SW480 (cell line): ENCODE results near the gene VSTM4.

Experiments
- DNase-seq: peaks from one replicate; pipeline ENCODE4 v3.0.0-alpha.2; 2016; ENCODE audit warnings: low spot score

The VSTM4 gene

GRCh38 chr10:49091450-49092210 is 23.7 kb downstream of the VSTM4 start:
- DNase-seq = no peak

- DNase-seq = no peak
Observed at GRCh38 chr10:49090696-49091380, 24.5 kb downstream of the VSTM4 start.

GRCh38 chr10:49090189-49090575 is 25.1 kb downstream of the VSTM4 start:
- no peak for DNase-seq

- no peak for DNase-seq
Observed at GRCh38 chr10:49089557-49090188, 25.6 kb downstream of the VSTM4 start.

- no peak for DNase-seq
Observed at GRCh38 chr10:49089152-49089551, 26.2 kb downstream of the VSTM4 start.

GRCh38 chr10:49086889-49087288 is 28.4 kb downstream of the VSTM4 start:
- DNase-seq = no peak

GRCh38 chr10:49083261-49083660 is 32.1 kb downstream of the VSTM4 start:
- DNase-seq = no peak

GRCh38 chr10:49082766-49083165 is 32.6 kb downstream of the VSTM4 start:
- DNase-seq = no peak

- no peak for DNase-seq
Observed at GRCh38 chr10:49081547-49082275, 33.6 kb downstream of the VSTM4 start.

- no peak for DNase-seq
Observed at GRCh38 chr10:49080965-49081364, 34.4 kb downstream of the VSTM4 start.

- DNase-seq = no peak
Observed at GRCh38 chr10:49080071-49080470, 35.3 kb downstream of the VSTM4 start.

- no peak for DNase-seq
Observed at GRCh38 chr10:49079499-49079898, 35.8 kb downstream of the VSTM4 start.

- DNase-seq = no peak
Observed at GRCh38 chr10:49079072-49079471, 36.2 kb downstream of the VSTM4 start.

- no peak for DNase-seq
Observed at GRCh38 chr10:49078433-49078832, 36.9 kb downstream of the VSTM4 start.

- DNase-seq = no peak
Observed at GRCh38 chr10:49076741-49077521, 38.4 kb downstream of the VSTM4 start.

GRCh38 chr10:49076319-49076718 is 39.0 kb downstream of the VSTM4 start:
- DNase-seq = no peak

GRCh38 chr10:49075743-49076142 is 39.6 kb downstream of the VSTM4 start:
- DNase-seq = no peak

GRCh38 chr10:49074836-49075682 is 40.3 kb downstream of the VSTM4 start:
- DNase-seq = no peak

GRCh38 chr10:49072166-49072885 is 43.0 kb downstream of the VSTM4 start:
- DNase-seq = no peak

- no peak for DNase-seq
Observed at GRCh38 chr10:49071160-49071761, 44.1 kb downstream of the VSTM4 start.
